CD8-positive, alpha-beta memory T cell (primary cell): Measurements from ENCODE around the gene TKT. TPM values are rescaled to one million over a fixed set of nuclear protein-coding genes. Genes with fewer than 3 reads are reported as not detected.
A peak's percentile ranks its signal among the peaks of the same experiment; 100 is the strongest.

ENCODE experiments used
- CTCF ChIA-PET: fragments of 350-600 bp; sonication (Branson Sonifier 250); formaldehyde crosslinking; loops from one replicate; lab custom pipeline; 2021; ENCODE audit warnings: antibody characterized with exemption; lab: Charles Lee
- POLR2A ChIA-PET: fragments of 350-600 bp; sonication (Branson Sonifier 250); formaldehyde crosslinking; loops from one replicate; lab custom pipeline; 2021; ENCODE audit warnings: antibody characterized with exemption; lab: Charles Lee
- DNase-seq, 5 donors: peaks; one replicate each; pipeline versions ENCODE4 v3.0.0 to v3.0.0-alpha.2; 2020 to 2022; ENCODE audit warnings: mixed read lengths in 1 of 5
- H3K27ac ChIP-seq: one replicate; pipeline ENCODE4 v1.7.0; 2013; ENCODE audit warnings: low read depth, mild to moderate bottlenecking, low read length, moderate library complexity
- H3K27me3 ChIP-seq: 2 replicates; pipeline ENCODE4 v1.7.0; 2013; ENCODE audit warnings: low read length, mild to moderate bottlenecking; ENCODE audit not compliant: insufficient read depth, poor library complexity, severe bottlenecking
- H3K36me3 ChIP-seq: 2 replicates; pipeline ENCODE4 v1.7.0; 2013; ENCODE audit warnings: mild to moderate bottlenecking, low read length, moderate library complexity; ENCODE audit not compliant: insufficient read depth
- H3K4me1 ChIP-seq: 2 replicates; pipeline ENCODE4 v1.7.0; 2013; ENCODE audit warnings: mild to moderate bottlenecking, low read length, moderate library complexity; ENCODE audit not compliant: insufficient read depth
- H3K4me3 ChIP-seq: 2 replicates; pipeline ENCODE4 v1.7.0; 2013; ENCODE audit warnings: mild to moderate bottlenecking, low read length
- H3K9me3 ChIP-seq: 2 replicates; pipeline ENCODE4 v1.7.0; 2013; ENCODE audit warnings: mild to moderate bottlenecking, low read length
- H3K27ac Mint-ChIP-seq, 8 donors: one replicate each; pipeline ENCODE4 v1.8.0; 2020 to 2021; ENCODE audit warnings: mixed read lengths in 8 of 8, mild to moderate bottlenecking in 6 of 8, inconsistent platforms in 3 of 8, moderate library complexity in 3 of 8
- H3K27me3 Mint-ChIP-seq, 2 donors: one replicate each; pipeline ENCODE4 v1.8.0; 2020 to 2021; ENCODE audit warnings: mixed read lengths in 2 of 2, mild to moderate bottlenecking in 1 of 2, moderate library complexity in 1 of 2
- H3K36me3 Mint-ChIP-seq, 3 donors: one replicate each; pipeline ENCODE4 v1.8.0; 2020 to 2021; ENCODE audit warnings: mixed read lengths in 3 of 3, inconsistent platforms in 1 of 3, mild to moderate bottlenecking in 1 of 3
- H3K4me1 Mint-ChIP-seq, 3 donors: one replicate each; pipeline ENCODE4 v1.8.0; 2020 to 2021; ENCODE audit warnings: mixed read lengths in 3 of 3, inconsistent platforms in 1 of 3, mild to moderate bottlenecking in 1 of 3
- H3K4me3 Mint-ChIP-seq, 7 donors: one replicate each; pipeline ENCODE4 v1.8.0; 2020 to 2021; ENCODE audit warnings: mixed read lengths in 7 of 7, mild to moderate bottlenecking in 6 of 7, moderate library complexity in 4 of 7, inconsistent platforms in 2 of 7
- H3K9me3 Mint-ChIP-seq, 5 donors: one replicate each; pipeline ENCODE4 v1.8.0; 2020 to 2022; ENCODE audit warnings: mixed read lengths in 5 of 5, mild to moderate bottlenecking in 3 of 5, moderate library complexity in 2 of 5, inconsistent platforms in 1 of 5
- polyA plus RNA-seq: library from polyadenylated mRNA; unstranded; fragments of 300-500 nt; fragmentation: Illumina TruSeq; gene quantifications from one replicate; pipeline ENCODE4 v1.2.3, GENCODE V29; 2021
- total RNA-seq, 2 experiments: library from RNA; stranded (reverse); gene quantifications; one replicate each; pipeline ENCODE4 v1.2.3, GENCODE V29; 2021

TKT gene
- total and polyA plus RNA-seq, 3 experiments from 2014 or later, result 59.3 to 182 (median 173) TPM

GRCh38 chr3:53191836-53192480, 63.9 kb downstream of the TKT start:
- POLR2A ChIA-PET, result no interaction called here
- Histone ChIP-seq H3K9me3 (no peaks in the 10 kb centered on the region), H3K4me3 (no peak overlapping the region), H3K27ac (no peak overlapping the region), H3K36me3 (peaks cover 9% of the 10 kb centered on the region), H3K27me3 (no peaks in the 10 kb centered on the region), H3K4me1 (peaks cover 3% of the 10 kb centered on the region)
- DNase-seq, result peak in 1 of 5 donors; percentile 29
- Mint-ChIP-seq H3K4me1 (peaks cover 7 to 11% (median 8%) of the 10 kb centered on the region in 3 donors), H3K36me3 (peaks cover 5 to 51% (median 9%) of the 10 kb centered on the region in 3 donors), H3K9me3 (no peaks in the 10 kb centered on the region), H3K27me3 (no peaks in the 10 kb centered on the region), H3K27ac (peak overlapping the region in 2 of 8 donors; percentile 24 to 74), H3K4me3 (no peak overlapping the region)
- CTCF ChIA-PET, result interaction anchor here (1.1 to 1.5 kb wide), 5 partner anchors 9 to 77 kb away, joined by 3 to 9 read pairs (median 4); no protein-coding TSS in a partner anchor

- no peaks in the 10 kb centered on the region for H3K9me3 ChIP-seq
- Mint-ChIP-seq H3K4me1 (peaks cover 7% of the 10 kb centered on the region in 3 donors), H3K36me3 (peaks cover 5 to 64% (median 9%) of the 10 kb centered on the region in 3 donors), H3K9me3 (no peaks in the 10 kb centered on the region), H3K4me3 (no peak overlapping the region), H3K27ac (peak overlapping the region in 1 of 8 donors; percentile 1), H3K27me3 (no peaks in the 10 kb centered on the region)
- no peak overlapping the region for H3K27ac ChIP-seq
- H3K4me3 ChIP-seq, result no peak overlapping the region
- CTCF ChIA-PET, result interaction anchor here (0.8 to 1.1 kb wide), 2 partner anchors 10 to 57 kb away, joined by 3 to 4 read pairs; no protein-coding TSS in a partner anchor
- no peaks in the 10 kb centered on the region for H3K27me3 ChIP-seq
- POLR2A ChIA-PET, result no interaction called here
- peaks cover 9% of the 10 kb centered on the region for H3K36me3 ChIP-seq
- peak in 1 of 5 donors; percentile 7 for DNase-seq
- H3K4me1 ChIP-seq, result peaks cover 2% of the 10 kb centered on the region
Observed at GRCh38 chr3:53190659-53191058, 65.2 kb downstream of the TKT start.

DNA sequence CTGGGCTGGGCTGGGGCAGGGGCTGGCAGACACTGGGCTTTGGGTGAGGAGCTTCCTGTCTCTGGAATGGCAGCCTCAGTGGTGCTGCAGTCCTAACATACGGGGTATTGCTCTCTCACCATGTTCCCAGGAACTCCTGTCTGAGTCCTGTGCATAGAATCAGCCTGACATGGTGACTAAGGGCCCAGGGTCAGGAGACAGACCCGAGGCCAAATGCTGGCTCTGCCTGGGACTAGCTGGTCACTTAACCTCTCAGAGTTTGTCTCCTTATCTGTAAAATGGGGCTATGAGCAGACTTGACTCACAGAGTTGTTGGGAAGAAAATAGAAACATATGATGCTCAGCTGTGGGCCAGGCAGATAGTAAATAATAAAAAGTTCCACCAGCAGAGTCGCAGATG, 66.5 kb downstream of the TKT start:
- H3K9me3 Mint-ChIP-seq, result no peaks in the 10 kb centered on the region
- ChIA-PET POLR2A (interaction anchor here (0.8 kb wide), 1 partner anchor 59 kb away, joined by 3 read pairs; the partner anchor contains the start of gene RFT1), CTCF (no interaction called here)
- H3K27ac ChIP-seq, result no peak overlapping the region
- no peak overlapping the region for H3K4me3 Mint-ChIP-seq
- H3K36me3 Mint-ChIP-seq, result peaks cover 5 to 77% (median 15%) of the 10 kb centered on the region in 3 donors
- no peaks in the 10 kb centered on the region for H3K27me3 ChIP-seq
- peak in 1 of 5 donors; percentile 10 for DNase-seq
- no peak overlapping the region for H3K4me3 ChIP-seq
- no peaks in the 10 kb centered on the region for H3K4me1 ChIP-seq
- H3K27ac Mint-ChIP-seq, result no peak overlapping the region
- H3K36me3 ChIP-seq, result peaks cover 9% of the 10 kb centered on the region
- no peaks in the 10 kb centered on the region for H3K9me3 ChIP-seq
- no peaks in the 10 kb centered on the region for H3K27me3 Mint-ChIP-seq
- peaks cover 0 to 1% (median 0%) of the 10 kb centered on the region in 3 donors for H3K4me1 Mint-ChIP-seq

DNA sequence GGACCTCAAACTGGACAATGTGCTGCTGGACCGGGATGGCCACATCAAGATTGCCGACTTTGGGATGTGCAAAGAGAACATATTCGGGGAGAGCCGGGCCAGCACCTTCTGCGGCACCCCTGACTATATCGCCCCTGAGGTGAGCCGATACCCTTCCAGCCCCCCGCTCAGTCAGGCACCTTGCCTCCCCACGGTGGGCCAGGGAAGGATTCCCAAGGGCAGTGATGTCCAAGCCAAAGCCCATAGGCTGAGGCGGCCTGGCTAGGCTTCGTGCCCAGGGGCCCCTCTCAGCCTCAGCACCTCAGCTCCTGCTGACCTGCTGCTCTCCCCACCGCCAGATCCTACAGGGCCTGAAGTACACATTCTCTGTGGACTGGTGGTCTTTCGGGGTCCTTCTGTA, 67.1 kb downstream of the TKT start:
- no peak overlapping the region for H3K4me3 ChIP-seq
- no peak overlapping the region for H3K27ac ChIP-seq
- no peaks in the 10 kb centered on the region for H3K27me3 ChIP-seq
- no peaks in the 10 kb centered on the region for H3K27me3 Mint-ChIP-seq
- H3K4me1 Mint-ChIP-seq, result peaks cover 0 to 1% (median 0%) of the 10 kb centered on the region in 3 donors
- H3K36me3 Mint-ChIP-seq, result peaks cover 5 to 77% (median 15%) of the 10 kb centered on the region in 3 donors
- no peaks in the 10 kb centered on the region for H3K9me3 Mint-ChIP-seq
- DNase-seq, result peak in 1 of 5 donors; percentile 42
- H3K27ac Mint-ChIP-seq, result no peak overlapping the region
- ChIA-PET CTCF (interaction anchor here (1.1 kb wide), 1 partner anchor 8 kb away, joined by 3 read pairs; no protein-coding TSS in a partner anchor), POLR2A (interaction anchor here (0.5 kb wide), 1 partner anchor 1689 kb away, joined by 10 read pairs; no protein-coding TSS in a partner anchor)
- H3K9me3 ChIP-seq, result no peaks in the 10 kb centered on the region
- peaks cover 9% of the 10 kb centered on the region for H3K36me3 ChIP-seq
- H3K4me3 Mint-ChIP-seq, result no peak overlapping the region
- H3K4me1 ChIP-seq, result no peaks in the 10 kb centered on the region

DNA sequence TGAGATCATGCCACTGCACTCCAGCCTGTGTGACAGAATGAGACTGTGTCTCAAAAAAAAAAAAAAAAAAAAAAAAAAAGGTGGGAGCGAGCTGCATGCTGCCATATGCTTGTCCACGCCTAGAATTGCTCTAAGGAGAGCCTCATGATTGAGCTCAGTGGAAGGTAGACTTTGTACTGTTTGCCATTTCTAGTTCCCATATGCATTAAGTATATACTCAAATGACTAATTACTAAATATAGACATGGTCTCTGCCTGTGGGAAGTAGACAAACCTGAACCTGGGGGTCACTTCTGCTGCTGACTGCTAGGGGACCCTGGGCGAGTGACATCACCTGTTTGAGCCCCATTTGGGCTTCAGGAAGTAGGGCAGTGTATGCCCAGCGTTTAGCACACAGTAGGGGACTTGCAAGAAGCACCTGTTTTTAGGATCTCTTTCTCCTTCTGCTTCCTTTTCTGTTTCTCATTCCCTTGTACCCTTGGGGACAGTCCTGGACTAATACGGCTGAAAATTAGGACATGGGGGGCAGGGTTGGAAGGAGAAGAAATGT, 67.6 kb downstream of the TKT start:
- POLR2A ChIA-PET, result interaction anchor here (0.5 kb wide), 1 partner anchor 1688 kb away, joined by 10 read pairs; no protein-coding TSS in a partner anchor
- Histone ChIP-seq H3K4me3 (no peak overlapping the region), H3K36me3 (peaks cover 9% of the 10 kb centered on the region), H3K27ac (no peak overlapping the region), H3K4me1 (no peaks in the 10 kb centered on the region), H3K9me3 (no peaks in the 10 kb centered on the region), H3K27me3 (no peaks in the 10 kb centered on the region)
- no peaks in the 10 kb centered on the region for H3K27me3 Mint-ChIP-seq
- H3K36me3 Mint-ChIP-seq, result peaks cover 5 to 76% (median 15%) of the 10 kb centered on the region in 3 donors
- H3K4me3 Mint-ChIP-seq, result no peak overlapping the region
- no peak for DNase-seq
- no peaks in the 10 kb centered on the region for H3K9me3 Mint-ChIP-seq
- H3K27ac Mint-ChIP-seq, result no peak overlapping the region
- H3K4me1 Mint-ChIP-seq, result peaks cover 0 to 1% (median 0%) of the 10 kb centered on the region in 3 donors
- CTCF ChIA-PET, result interaction anchor here (1.1 to 1.4 kb wide), 2 partner anchors 8 to 74 kb away, joined by 3 to 4 read pairs; no protein-coding TSS in a partner anchor

GRCh38 chr3:53187430-53187829, 68.4 kb downstream of the TKT start:
- H3K9me3 Mint-ChIP-seq, result no peaks in the 10 kb centered on the region
- Histone ChIP-seq H3K36me3 (peaks cover 9% of the 10 kb centered on the region), H3K4me1 (no peaks in the 10 kb centered on the region), H3K27ac (no peak overlapping the region), H3K27me3 (no peaks in the 10 kb centered on the region), H3K9me3 (no peaks in the 10 kb centered on the region), H3K4me3 (no peak overlapping the region)
- ChIA-PET CTCF (interaction anchor here (0.6 to 1.4 kb wide), 3 partner anchors 8 to 73 kb away, joined by 3 to 4 read pairs (median 4); no protein-coding TSS in a partner anchor), POLR2A (no interaction called here)
- DNase-seq, result peak in 1 of 5 donors; percentile 12
- H3K27me3 Mint-ChIP-seq, result no peaks in the 10 kb centered on the region
- H3K4me3 Mint-ChIP-seq, result no peak overlapping the region
- H3K27ac Mint-ChIP-seq, result no peak overlapping the region
- peaks cover 5 to 80% (median 15%) of the 10 kb centered on the region in 3 donors for H3K36me3 Mint-ChIP-seq
- H3K4me1 Mint-ChIP-seq, result peaks cover 0 to 1% (median 0%) of the 10 kb centered on the region in 3 donors

DNA sequence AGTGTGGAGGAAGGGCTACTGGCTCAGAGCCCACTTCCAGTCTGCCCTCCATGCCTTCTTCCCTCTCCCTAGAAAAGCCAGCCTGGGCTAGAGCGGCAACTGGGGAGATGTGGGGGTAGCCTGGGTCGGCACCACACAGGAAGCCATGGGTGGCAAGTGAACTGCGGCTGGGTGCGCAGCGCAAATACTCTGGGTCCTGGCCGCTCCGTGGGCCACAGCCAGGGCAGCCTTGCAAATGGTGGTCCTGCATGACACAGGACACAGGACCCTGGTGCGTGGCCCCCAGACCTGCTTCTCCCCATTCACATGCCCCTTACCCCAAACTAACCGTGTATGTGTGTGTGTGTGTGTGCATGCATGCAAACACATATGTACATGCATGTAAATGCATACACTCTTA, 69.1 kb downstream of the TKT start:
- no peaks in the 10 kb centered on the region for H3K9me3 ChIP-seq
- Mint-ChIP-seq H3K4me3 (no peak overlapping the region), H3K4me1 (no peaks in the 10 kb centered on the region), H3K36me3 (peaks cover 5 to 82% (median 13%) of the 10 kb centered on the region in 3 donors), H3K27ac (no peak overlapping the region), H3K9me3 (no peaks in the 10 kb centered on the region), H3K27me3 (no peaks in the 10 kb centered on the region)
- no peak overlapping the region for H3K4me3 ChIP-seq
- no peak for DNase-seq
- no peaks in the 10 kb centered on the region for H3K4me1 ChIP-seq
- no peaks in the 10 kb centered on the region for H3K27me3 ChIP-seq
- ChIA-PET CTCF (interaction anchor here (0.6 to 1.4 kb wide), 2 partner anchors 9 to 73 kb away, joined by 4 read pairs; no protein-coding TSS in a partner anchor), POLR2A (no interaction called here)
- peaks cover 10% of the 10 kb centered on the region for H3K36me3 ChIP-seq
- no peak overlapping the region for H3K27ac ChIP-seq
